B cell (primary cell): Measurements from ENCODE around the gene CHCHD3.

Experiments
- CTCF ChIP-seq: fragments of 200-600 bp; IDR thresholded peaks from one replicate; pipeline ENCODE4 v1.8.0; 2022; ENCODE audit warnings: antibody characterized with exemption, mild to moderate bottlenecking
- EZH2 ChIP-seq: IDR thresholded peaks from 2 replicates; pipeline ENCODE4 v1.6.1; 2012; ENCODE audit warnings: borderline replicate concordance, low read depth, mild to moderate bottlenecking, moderate library complexity, low read length; ENCODE audit not compliant: insufficient read depth, poor library complexity, severe bottlenecking

GRCh38 chr7:132739271-132739955, 342.5 kb downstream of the CHCHD3 start:
- TF ChIP-seq CTCF (no peak), EZH2 (no peak)
